ENCODE results near the gene ADCY3. TPM values are rescaled to one million over a fixed set of nuclear protein-coding genes. Genes with fewer than 3 reads are reported as not detected.

ADCY3 gene
- total RNA-seq, 1 experiment from 2014 or later: 57.6 TPM

DNA sequence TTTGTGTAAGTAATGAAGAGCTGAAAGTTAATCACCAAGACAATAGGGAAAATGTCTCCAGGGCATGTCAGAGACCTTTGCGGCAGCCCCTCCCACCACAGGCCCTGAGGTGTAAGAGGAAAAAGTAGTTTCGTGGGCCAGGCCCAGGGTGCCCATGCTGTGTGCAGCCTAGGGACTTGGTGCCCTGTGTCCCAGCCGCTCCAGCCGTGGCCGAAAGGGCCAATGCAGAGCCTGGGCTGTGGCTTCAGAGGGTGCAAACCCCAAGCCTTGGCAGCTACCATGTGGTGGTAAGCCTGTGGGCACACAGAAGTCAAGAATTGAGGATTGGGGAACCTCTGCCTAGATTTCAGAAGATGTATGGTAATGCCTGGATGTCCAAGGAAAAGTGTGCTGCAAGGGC lies 74.3 kb downstream of the ADCY3 start:
- Histone ChIP-seq H3K4me3 (ENCODE audit: low read length) (no peak overlapping the region), H3K4me2 (ENCODE audit: low read depth, low read length, poor library complexity, severe bottlenecking) (no peak overlapping the region), H3K79me2 (ENCODE audit: low read length) (peaks cover 9% of the 10 kb centered on the region), H3K27ac (ENCODE audit: low read length) (no peak overlapping the region), H3K36me3 (ENCODE audit: insufficient read depth, low read length) (peaks cover 2% of the 10 kb centered on the region; the same call in 1 of the 2 replicates), H3K9ac (ENCODE audit: low read length) (no peak overlapping the region), H3K9me2 (replicated peaks; ENCODE audit: insufficient read depth, low read length) (no peaks in the 10 kb centered on the region), H4K20me1 (ENCODE audit: insufficient read depth, low read depth, low read length) (no peaks in the 10 kb centered on the region), H3K27me3 (ENCODE audit: low read length) (no peaks in the 10 kb centered on the region), H3K4me1 (ENCODE audit: low read length) (no peaks in the 10 kb centered on the region), H2AFZ (ENCODE audit: low read length) (no peak overlapping the region), H3K9me3 (ENCODE audit: low read length) (no peaks in the 10 kb centered on the region; the same call in 1 of the 2 replicates)
- DNase-seq: no peak

DNA sequence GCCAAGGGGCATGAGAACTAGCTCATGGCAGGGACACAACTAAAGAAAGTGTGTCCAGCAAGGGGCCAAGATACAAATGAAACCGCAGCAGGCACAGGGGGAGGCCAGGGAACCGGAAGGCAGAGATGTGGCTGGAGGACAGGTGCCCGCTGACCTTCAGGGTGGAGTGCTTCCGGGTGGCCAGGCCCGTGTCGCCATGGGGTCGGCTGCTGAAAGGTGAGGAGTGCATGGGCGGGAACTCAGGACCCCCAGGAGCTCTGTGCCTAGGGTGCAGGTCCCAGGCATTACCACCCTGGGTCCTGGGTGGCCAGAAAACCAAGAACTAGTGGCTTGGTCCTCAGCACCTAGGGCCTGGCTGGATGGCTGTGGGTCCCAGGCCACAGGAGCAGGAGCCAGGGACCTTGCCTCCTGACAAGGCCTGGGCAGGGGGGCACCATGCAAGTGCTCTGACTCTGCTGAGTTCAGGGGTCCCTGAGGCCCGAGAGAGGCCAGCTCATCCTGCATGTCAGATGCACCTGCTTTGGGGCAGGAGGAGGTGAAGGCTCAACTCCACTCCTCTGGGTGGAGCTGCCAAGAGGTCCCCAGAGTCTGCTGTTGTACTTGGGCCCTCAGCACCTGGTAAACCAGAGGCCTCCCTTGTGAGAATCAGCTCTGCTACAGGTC lies 75.9 kb downstream of the ADCY3 start:
- Histone ChIP-seq H2AFZ (ENCODE audit: low read length) (no peak overlapping the region), H3K4me1 (ENCODE audit: low read length) (no peaks in the 10 kb centered on the region), H3K79me2 (ENCODE audit: low read length) (0 out of 2 replicates have a peak, but pooled peaks cover 2% of the 10 kb centered on the region), H3K27ac (ENCODE audit: low read length) (no peak overlapping the region), H3K36me3 (ENCODE audit: insufficient read depth, low read length) (peaks cover 2% of the 10 kb centered on the region; the same call in 1 of the 2 replicates), H3K9ac (ENCODE audit: low read length) (no peak overlapping the region), H4K20me1 (ENCODE audit: insufficient read depth, low read depth, low read length) (no peaks in the 10 kb centered on the region), H3K9me2 (replicated peaks; ENCODE audit: insufficient read depth, low read length) (no peaks in the 10 kb centered on the region), H3K4me2 (ENCODE audit: low read depth, low read length, poor library complexity, severe bottlenecking) (no peak overlapping the region), H3K9me3 (ENCODE audit: low read length) (no peaks in the 10 kb centered on the region; the same call in 1 of the 2 replicates), H3K27me3 (ENCODE audit: low read length) (no peaks in the 10 kb centered on the region), H3K4me3 (ENCODE audit: low read length) (no peak overlapping the region)
- no peak for DNase-seq

DNA sequence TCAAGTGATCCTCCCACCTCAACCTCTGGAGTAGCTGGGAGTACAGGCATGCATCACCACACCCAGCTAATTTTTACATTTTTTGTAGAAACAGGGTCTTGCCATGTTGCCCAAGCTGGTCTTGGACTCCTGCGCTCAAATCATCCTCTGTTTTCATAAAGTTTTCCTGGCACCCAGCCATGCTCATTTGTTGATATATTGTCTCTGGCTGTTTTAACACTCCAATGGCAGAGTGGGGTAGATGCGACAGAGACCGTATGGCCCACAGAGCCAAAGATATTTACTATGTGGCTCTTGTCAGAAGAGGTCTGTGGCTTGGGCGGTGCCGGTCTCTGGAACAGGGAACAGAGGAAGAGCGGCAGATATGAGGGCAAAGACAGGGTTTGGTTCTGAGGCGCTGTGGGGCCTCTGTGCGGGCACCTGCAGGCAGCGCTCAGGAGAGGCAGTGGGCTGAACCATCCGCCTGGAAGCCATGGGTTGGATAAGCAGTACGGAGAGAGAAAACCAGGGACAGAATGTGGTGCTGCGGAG lies 76.6 kb downstream of the ADCY3 start:
- Histone ChIP-seq H3K4me1 (ENCODE audit: low read length) (no peaks in the 10 kb centered on the region), H3K27ac (ENCODE audit: low read length) (no peak overlapping the region), H3K9me3 (ENCODE audit: low read length) (no peaks in the 10 kb centered on the region), H3K79me2 (ENCODE audit: low read length) (no peaks in the 10 kb centered on the region), H3K4me2 (ENCODE audit: low read depth, low read length, poor library complexity, severe bottlenecking) (no peak overlapping the region), H3K27me3 (ENCODE audit: low read length) (no peaks in the 10 kb centered on the region), H3K9me2 (replicated peaks; ENCODE audit: insufficient read depth, low read length) (no peaks in the 10 kb centered on the region), H3K9ac (ENCODE audit: low read length) (no peak overlapping the region), H3K36me3 (ENCODE audit: insufficient read depth, low read length) (no peaks in the 10 kb centered on the region; the same call in 1 of the 2 replicates), H3K4me3 (ENCODE audit: low read length) (no peak overlapping the region), H4K20me1 (ENCODE audit: insufficient read depth, low read depth, low read length) (no peaks in the 10 kb centered on the region), H2AFZ (ENCODE audit: low read length) (no peak overlapping the region)
- DNase-seq: no peak

DNA sequence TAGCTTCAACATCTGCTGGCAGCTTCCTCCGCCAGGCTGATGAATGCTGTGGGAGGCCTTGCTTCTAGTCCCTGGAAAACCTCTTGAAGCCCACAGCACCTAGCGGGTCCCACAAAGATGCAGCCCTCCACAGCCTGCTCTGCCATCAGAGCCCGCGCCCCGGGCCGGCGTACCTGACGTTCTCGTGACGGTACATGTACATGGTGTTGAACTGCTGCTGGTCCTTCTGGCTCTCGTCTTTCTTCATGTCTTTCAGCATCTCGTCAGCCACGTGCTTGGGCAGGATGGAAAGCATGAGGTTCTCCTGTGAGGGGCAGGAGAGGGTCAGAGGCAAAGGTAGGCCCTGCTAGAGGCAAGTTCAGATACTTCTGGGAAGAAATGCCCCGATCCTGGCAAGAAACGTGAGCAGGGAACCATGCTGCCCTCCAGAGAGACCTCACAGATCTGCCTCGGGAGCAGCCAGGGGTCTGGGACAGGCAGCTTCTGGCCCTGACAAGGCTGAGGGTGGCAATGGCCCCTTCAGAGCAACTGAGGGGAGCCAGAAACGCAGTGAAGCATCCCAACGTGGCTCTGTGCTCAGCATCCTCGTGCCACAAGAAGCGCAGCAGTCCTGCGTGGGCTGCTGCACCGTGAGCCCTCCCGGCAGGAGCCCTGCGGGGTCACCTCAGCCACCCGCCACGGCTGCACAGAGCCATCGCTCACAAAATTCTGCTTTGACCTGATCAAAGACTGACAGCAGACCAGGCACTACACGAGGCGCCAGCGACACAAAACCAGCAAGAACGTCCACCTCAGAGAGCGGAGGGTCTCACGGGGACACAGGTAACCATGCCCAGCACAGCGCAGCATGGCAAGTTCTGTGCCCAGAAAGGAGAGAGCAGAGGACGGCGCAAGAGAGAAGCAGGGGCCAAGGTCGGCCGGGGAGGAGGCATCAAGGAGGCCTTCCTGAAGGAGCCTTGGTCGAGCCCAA lies 77.7 kb downstream of the ADCY3 start:
- Histone ChIP-seq H3K9me3 (ENCODE audit: low read length) (no peaks in the 10 kb centered on the region), H3K4me2 (ENCODE audit: low read depth, low read length, poor library complexity, severe bottlenecking) (no peak overlapping the region), H3K9ac (ENCODE audit: low read length) (no peak overlapping the region), H4K20me1 (ENCODE audit: insufficient read depth, low read depth, low read length) (no peaks in the 10 kb centered on the region), H2AFZ (ENCODE audit: low read length) (no peak overlapping the region), H3K27me3 (ENCODE audit: low read length) (no peaks in the 10 kb centered on the region), H3K27ac (ENCODE audit: low read length) (no peak overlapping the region), H3K4me1 (ENCODE audit: low read length) (no peaks in the 10 kb centered on the region), H3K36me3 (ENCODE audit: insufficient read depth, low read length) (no peaks in the 10 kb centered on the region), H3K79me2 (ENCODE audit: low read length) (no peaks in the 10 kb centered on the region), H3K9me2 (replicated peaks; ENCODE audit: insufficient read depth, low read length) (no peaks in the 10 kb centered on the region), H3K4me3 (ENCODE audit: low read length) (no peak overlapping the region)
- no peak for DNase-seq

DNA sequence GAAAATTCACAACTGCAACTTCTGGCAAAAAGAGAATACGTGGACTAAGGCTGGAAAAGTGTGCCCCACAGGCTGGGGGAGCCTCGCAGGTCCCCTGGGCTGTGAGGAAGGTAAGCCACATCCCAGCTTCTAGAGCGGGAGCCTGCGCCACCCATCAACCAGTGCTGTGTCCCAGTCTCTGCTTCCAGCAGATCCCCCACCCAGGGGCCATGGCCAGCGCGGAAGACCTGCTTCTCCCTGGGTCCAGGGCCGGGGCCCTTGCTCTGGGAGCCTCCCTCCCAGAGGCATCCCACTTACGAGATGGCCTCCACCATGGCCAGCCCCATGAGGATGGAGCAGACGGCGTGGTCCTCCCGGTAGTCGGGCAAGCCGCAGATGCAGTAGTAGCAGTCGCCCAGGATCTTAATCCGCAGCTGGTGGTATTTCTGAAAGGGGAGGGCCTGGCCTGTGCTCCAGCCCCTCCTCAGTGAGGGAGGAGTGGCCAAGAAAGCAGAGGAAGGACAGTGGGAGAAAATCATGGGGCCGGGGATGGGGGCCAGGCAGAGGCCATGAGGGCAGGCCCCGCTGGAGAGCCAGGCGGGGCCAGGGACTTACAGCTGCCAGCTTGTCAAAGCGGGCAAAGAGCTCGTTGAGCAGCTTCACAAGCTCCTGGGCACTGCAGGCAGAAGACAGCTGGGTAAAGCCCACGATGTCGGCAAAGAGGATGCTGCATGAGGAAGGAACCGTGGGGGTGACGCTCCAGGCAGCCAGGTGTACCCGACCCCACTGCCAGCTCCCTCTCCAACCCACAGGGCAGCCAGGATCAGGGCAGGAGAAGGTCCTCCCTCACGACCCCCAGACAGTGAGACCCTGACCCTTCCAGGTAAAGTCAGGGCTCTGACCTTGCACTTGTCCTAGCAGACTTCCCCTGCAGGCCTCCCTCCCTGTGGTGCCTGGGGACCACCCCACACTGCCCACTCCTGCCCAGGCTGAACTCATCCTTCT lies 78.8 kb downstream of the ADCY3 start:
- Histone ChIP-seq H3K4me1 (ENCODE audit: low read length) (no peaks in the 10 kb centered on the region), H3K4me3 (ENCODE audit: low read length) (no peak overlapping the region), H3K4me2 (ENCODE audit: low read depth, low read length, poor library complexity, severe bottlenecking) (no peak overlapping the region), H3K9ac (ENCODE audit: low read length) (no peak overlapping the region), H3K9me3 (ENCODE audit: low read length) (no peaks in the 10 kb centered on the region), H4K20me1 (ENCODE audit: insufficient read depth, low read depth, low read length) (no peaks in the 10 kb centered on the region), H3K36me3 (ENCODE audit: insufficient read depth, low read length) (no peaks in the 10 kb centered on the region), H3K27me3 (ENCODE audit: low read length) (no peaks in the 10 kb centered on the region), H3K79me2 (ENCODE audit: low read length) (no peaks in the 10 kb centered on the region), H3K9me2 (replicated peaks; ENCODE audit: insufficient read depth, low read length) (no peaks in the 10 kb centered on the region), H2AFZ (ENCODE audit: low read length) (no peak overlapping the region), H3K27ac (ENCODE audit: low read length) (no peak overlapping the region)
- no peak for DNase-seq

DNA sequence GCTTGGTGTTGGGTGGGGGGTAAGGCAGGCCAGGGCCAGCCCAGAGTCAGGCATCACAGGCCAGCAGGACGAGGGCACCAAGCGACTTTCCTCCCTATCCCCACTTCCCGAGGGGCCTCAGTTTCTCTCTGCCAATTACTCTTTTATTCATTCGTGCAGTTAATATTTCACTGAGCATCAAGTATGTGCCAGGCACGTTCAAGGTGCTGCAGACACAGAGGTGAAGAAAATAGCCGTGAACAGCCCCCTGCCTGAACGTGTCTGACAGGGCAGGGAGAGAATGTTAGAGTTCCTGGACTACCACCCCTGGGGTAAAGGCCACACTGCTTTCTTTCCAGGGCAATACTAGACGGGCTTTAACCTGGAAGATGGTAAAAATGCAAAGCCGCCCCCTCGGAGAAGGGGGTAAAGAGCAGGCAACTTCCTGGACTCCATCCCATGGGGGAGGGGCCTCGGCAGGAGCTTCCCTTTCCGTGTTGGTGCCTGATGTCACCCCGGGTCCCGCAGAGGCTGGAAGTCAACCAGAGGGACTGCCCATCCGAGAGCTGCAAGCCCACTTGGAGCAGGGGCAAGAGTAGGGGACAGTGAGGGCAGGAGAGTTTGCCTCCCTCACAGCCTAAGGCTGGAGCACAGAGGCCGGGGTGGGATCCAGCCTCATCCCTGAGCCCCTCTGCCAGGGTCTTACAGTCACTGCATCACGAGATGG lies 79.7 kb downstream of the ADCY3 start:
- Histone ChIP-seq H3K79me2 (ENCODE audit: low read length) (no peaks in the 10 kb centered on the region), H3K9ac (ENCODE audit: low read length) (no peak overlapping the region), H3K4me2 (ENCODE audit: low read depth, low read length, poor library complexity, severe bottlenecking) (no peak overlapping the region), H3K9me3 (ENCODE audit: low read length) (no peaks in the 10 kb centered on the region), H3K9me2 (replicated peaks; ENCODE audit: insufficient read depth, low read length) (no peaks in the 10 kb centered on the region), H2AFZ (ENCODE audit: low read length) (no peak overlapping the region), H3K27ac (ENCODE audit: low read length) (no peak overlapping the region), H3K27me3 (ENCODE audit: low read length) (no peaks in the 10 kb centered on the region), H4K20me1 (ENCODE audit: insufficient read depth, low read depth, low read length) (no peaks in the 10 kb centered on the region), H3K4me3 (ENCODE audit: low read length) (no peak overlapping the region), H3K36me3 (ENCODE audit: insufficient read depth, low read length) (no peaks in the 10 kb centered on the region), H3K4me1 (ENCODE audit: low read length) (no peaks in the 10 kb centered on the region)
- DNase-seq: no peak

DNA sequence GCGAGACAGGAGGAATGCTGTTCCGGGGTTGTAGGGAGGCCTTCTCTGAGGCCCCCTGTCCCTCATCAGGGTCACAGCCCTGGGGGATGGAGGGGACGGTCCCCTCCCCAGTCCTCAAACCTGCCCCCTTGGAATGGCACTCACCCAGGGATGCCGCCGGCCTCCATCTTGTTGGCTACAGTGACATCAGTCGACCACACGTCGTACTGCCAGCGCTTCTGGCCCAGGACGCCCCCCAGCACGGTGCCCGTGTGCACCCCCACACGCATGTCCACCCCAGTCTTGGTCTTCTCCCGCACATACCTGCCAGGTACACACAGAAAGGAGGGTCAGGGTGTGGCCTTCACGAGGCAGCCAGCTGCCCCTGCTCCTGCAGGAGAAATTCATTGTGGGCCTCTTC lies 80.3 kb downstream of the ADCY3 start:
- no peaks in the 10 kb centered on the region for H3K27me3 ChIP-seq (ENCODE audit: low read length)
- H3K4me3 ChIP-seq (ENCODE audit: low read length): no peak overlapping the region
- no peaks in the 10 kb centered on the region for H3K9me3 ChIP-seq (ENCODE audit: low read length)
- H3K9ac ChIP-seq (ENCODE audit: low read length): no peak overlapping the region
- no peak overlapping the region for H3K27ac ChIP-seq (ENCODE audit: low read length)
- no peaks in the 10 kb centered on the region for H3K4me1 ChIP-seq (ENCODE audit: low read length)
- H3K9me2 ChIP-seq (replicated peaks; ENCODE audit: insufficient read depth, low read length): no peaks in the 10 kb centered on the region
- no peaks in the 10 kb centered on the region for H3K79me2 ChIP-seq (ENCODE audit: low read length)
- H3K4me2 ChIP-seq (ENCODE audit: low read depth, low read length, poor library complexity, severe bottlenecking): no peak overlapping the region
- H4K20me1 ChIP-seq (ENCODE audit: insufficient read depth, low read depth, low read length): no peaks in the 10 kb centered on the region
- DNase-seq: no peak
- no peak overlapping the region for H2AFZ ChIP-seq (ENCODE audit: low read length)
- no peaks in the 10 kb centered on the region for H3K36me3 ChIP-seq (ENCODE audit: insufficient read depth, low read length)

Data from Karpas-422 (cell line).